HepG2 (cell line): ENCODE data around the gene TUBB. TPM values are rescaled to one million over a fixed set of nuclear protein-coding genes. Genes with fewer than 3 reads are reported as not detected.

Experiments used
- ARNT ChIP-seq: fragments of 450-650 bp; IDR thresholded peaks from 2 replicates; pipeline ENCODE4 v1.6.1; 2017
- ASH2L ChIP-seq: fragments of 300-600, 200-600 bp; sonication (generic); IDR thresholded peaks from 2 replicates; pipeline ENCODE4 v1.7.0; 2017; ENCODE audit warnings: low read depth, mild to moderate bottlenecking, moderate library complexity, mixed read lengths, low read length; ENCODE audit not compliant: insufficient read length
- FOXK1 ChIP-seq: sonication (generic); formaldehyde crosslinking; IDR thresholded peaks from 2 replicates; pipeline ENCODE4 v1.4.0; 2020; ENCODE audit warnings: low read depth, missing genetic modification reagents, borderline replicate concordance
- HDAC1 ChIP-seq: sonication (generic); formaldehyde crosslinking; IDR thresholded peaks from 2 replicates; pipeline ENCODE4 v1.5.1; 2020; ENCODE audit warnings: mild to moderate bottlenecking, missing genetic modification reagents
- HMGA1 ChIP-seq: sonication (generic); formaldehyde crosslinking; conservative IDR thresholded peaks from 2 replicates; pipeline ENCODE4 v1.4.0; 2020; ENCODE audit warnings: missing genetic modification reagents
- JUND ChIP-seq: sonication (generic); formaldehyde crosslinking; IDR thresholded peaks from 2 replicates; pipeline ENCODE4 v1.8.0; 2022; ENCODE audit warnings: mild to moderate bottlenecking, missing genetic modification reagents
- MLXIP ChIP-seq: sonication (generic); formaldehyde crosslinking; IDR thresholded peaks from 2 replicates; pipeline ENCODE4 v1.9.0; 2021; ENCODE audit warnings: missing genetic modification reagents, borderline replicate concordance
- MTF2 ChIP-seq: sonication (generic); formaldehyde crosslinking; IDR thresholded peaks from 2 replicates; pipeline ENCODE4 v1.5.0; 2020; ENCODE audit warnings: missing genetic modification reagents, borderline replicate concordance
- MXD3 ChIP-seq: IDR thresholded peaks from 2 replicates; pipeline ENCODE4 v1.6.1; 2016; ENCODE audit warnings: mild to moderate bottlenecking, missing biosample characterization, missing genetic modification reagents
- PBX2 ChIP-seq: IDR thresholded peaks from 2 replicates; pipeline ENCODE4 v1.6.1; 2016; ENCODE audit warnings: control low read depth
- REPIN1 ChIP-seq: sonication (generic); formaldehyde crosslinking; IDR thresholded peaks from 2 replicates; pipeline ENCODE4 v1.8.0; 2022; ENCODE audit warnings: missing genetic modification reagents, low read depth, mild to moderate bottlenecking, borderline replicate concordance
- SMARCE1 ChIP-seq: fragments of 450-650 bp; IDR thresholded peaks from 2 replicates; pipeline ENCODE4 v1.6.1; 2017; ENCODE audit warnings: borderline replicate concordance
- SNAPC4 ChIP-seq: sonication (generic); formaldehyde crosslinking; IDR thresholded peaks from 2 replicates; pipeline ENCODE4 v1.4.0; 2020; ENCODE audit warnings: mild to moderate bottlenecking, missing genetic modification reagents
- SPEN ChIP-seq: sonication (generic); formaldehyde crosslinking; IDR thresholded peaks from 2 replicates; pipeline ENCODE4 v1.5.1; 2020; ENCODE audit warnings: low read depth, mild to moderate bottlenecking, missing genetic modification reagents
- ZNF431 ChIP-seq: sonication (generic); formaldehyde crosslinking; IDR thresholded peaks from 2 replicates; pipeline ENCODE4 v1.9.0; 2022; ENCODE audit warnings: missing genetic modification reagents, low read depth, mild to moderate bottlenecking, borderline replicate concordance
- ZNF569 ChIP-seq: sonication (generic); formaldehyde crosslinking; IDR thresholded peaks from 2 replicates; pipeline ENCODE4 v1.5.0; 2020; ENCODE audit warnings: mild to moderate bottlenecking, missing genetic modification reagents, moderate library complexity, borderline replicate concordance
- ZNF850 ChIP-seq: sonication (generic); formaldehyde crosslinking; conservative IDR thresholded peaks from 2 replicates; pipeline ENCODE4 v1.9.0; 2021; ENCODE audit warnings: mild to moderate bottlenecking, missing genetic modification reagents
- polyA plus RNA-seq, 8 experiments: library from polyadenylated mRNA; depleted of rRNA in 3 of 8; stranded (reverse) in 7 of 8; unstranded in 1 of 8; fragments of >200 nt; fragmentation: Illumina TruSeq in 4 of 8; extraction: Trizol in 4 of 8; gene quantifications; 2 replicates each; pipeline versions ENCODE4 v1.2.1 to v1.2.3, GENCODE V29; 2011 to 2016; ENCODE audit warnings: low read depth in 4 of 8, missing spikeins in 1 of 8, mixed read lengths in 1 of 8; ENCODE audit not compliant: insufficient read depth in 1 of 8
- total RNA-seq, 5 experiments: library from RNA; depleted of rRNA; stranded (reverse); fragments of >200 nt; fragmentation: Illumina TruSeq; extraction: Trizol; gene quantifications; 2 replicates each; pipeline ENCODE4 v1.2.3, GENCODE V29; 2016; ENCODE audit warnings: low read depth in 1 of 5

Gene TUBB
- total and polyA plus RNA-seq, 2 of the 13 experiments (the other 11 are each of a cell fraction or from before 2014, with no cell fraction given): 911 to 1,163 TPM

GRCh38 chr6:30719791-30720737, at the start of gene TUBB (continued):
- TF ChIP-seq HDAC1 (CRISPR knock-in tag) (no peak; the same call in none of the 2 replicates), SNAPC4 (CRISPR knock-in tag) (no peak), PBX2 (CRISPR knock-in tag) (no peak), ZNF850 (CRISPR knock-in tag) (no peak), ASH2L (peak; percentile 75), MTF2 (CRISPR knock-in tag) (no peak), ZNF569 (CRISPR knock-in tag) (no peak), MXD3 (CRISPR knock-in tag) (peak; percentile 87), HMGA1 (CRISPR knock-in tag) (no peak), REPIN1 (CRISPR knock-in tag) (peak; percentile 75; the same call in 1 of the 2 replicates), MLXIP (no peak), ARNT (no peak), SPEN (CRISPR knock-in tag) (peak; percentile 47; the same call in 1 of the 2 replicates), FOXK1 (peak; percentile 83), ZNF431 (CRISPR knock-in tag) (no peak), JUND (no peak), SMARCE1 (no peak)
